ENCODE data around the gene RABL3.
"Not testable (repeated sequence)": the region's sequence is repeated elsewhere in the genome, so short reads cannot be mapped to it uniquely, and the experiment has no call there.

The RABL3 gene

DNA sequence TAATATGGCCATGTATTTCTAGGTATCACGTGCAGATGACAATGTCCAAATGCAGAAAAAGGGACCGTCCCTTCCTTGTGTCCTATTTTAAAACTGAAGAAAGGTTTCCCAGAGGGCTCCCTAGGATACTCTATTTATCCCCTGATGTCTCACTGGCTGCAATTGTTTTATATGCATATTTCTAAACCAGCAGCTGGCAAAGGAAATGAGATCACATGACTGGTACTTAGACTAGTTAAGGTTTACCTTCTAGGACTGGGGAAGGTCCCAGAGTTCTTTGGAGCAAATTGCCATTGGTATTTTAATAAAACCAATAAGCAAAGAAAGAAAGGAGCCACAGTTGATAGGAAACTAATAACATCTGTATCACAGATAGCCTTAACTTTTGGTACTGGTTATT, 29.8 kb upstream of the RABL3 start:
- no peak overlapping the region for H3K4me3 ChIP-seq
- H3K36me3 ChIP-seq (ENCODE audit: insufficient read depth, low read length): peaks cover 13% of the 10 kb centered on the region
- no peaks in the 10 kb centered on the region for H3K9me3 ChIP-seq (ENCODE audit: low read depth, low read length)
- no peak overlapping the region for H3K9ac ChIP-seq (ENCODE audit: insufficient read length)
- DNase-seq (ENCODE audit: low read depth, low spot score): no peak
- no peak for TF ChIP-seq POLR2AphosphoS5 (IDR thresholded peaks at IDR 0.05; ENCODE audit: borderline replicate concordance, low read depth, low read length)
- TF ChIP-seq FOXP2 (optimal IDR thresholded peaks at IDR 0.05; ENCODE audit: control extremely low read depth, extremely low read length, insufficient read depth): no peak
- no peak for TF ChIP-seq EZH2 (IDR thresholded peaks at IDR 0.05)
- H3K27ac ChIP-seq: no peak overlapping the region

DNA sequence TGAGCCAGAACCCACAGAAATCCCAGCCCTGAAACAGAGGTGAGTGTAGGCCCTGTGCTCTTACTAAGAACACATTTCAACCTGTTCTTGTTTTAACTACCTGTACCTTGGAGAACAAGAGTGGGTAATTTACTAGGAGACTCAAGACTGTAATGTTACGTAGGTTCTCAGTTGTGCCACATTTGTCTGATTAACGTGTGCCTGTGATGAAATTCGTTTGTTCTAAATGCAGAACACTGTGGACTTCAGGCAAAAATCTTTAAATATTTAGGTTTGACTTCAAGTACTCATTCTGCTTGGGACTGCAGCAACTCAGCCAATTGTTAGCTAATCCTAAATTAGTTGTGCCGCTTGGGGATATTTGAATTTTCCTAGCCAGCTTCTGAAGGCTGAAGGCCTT, 28.6 kb upstream of the RABL3 start:
- Histone ChIP-seq H3K27ac (no peak overlapping the region), H3K9me3 (ENCODE audit: low read depth, low read length) (no peaks in the 10 kb centered on the region), H3K36me3 (ENCODE audit: insufficient read depth, low read length) (peaks cover 4% of the 10 kb centered on the region), H3K4me3 (no peak overlapping the region), H3K9ac (ENCODE audit: insufficient read length) (no peak overlapping the region)
- no peak for TF ChIP-seq POLR2AphosphoS5 (IDR thresholded peaks at IDR 0.05; ENCODE audit: borderline replicate concordance, low read depth, low read length)
- TF ChIP-seq EZH2 (IDR thresholded peaks at IDR 0.05): no peak
- TF ChIP-seq FOXP2 (optimal IDR thresholded peaks at IDR 0.05; ENCODE audit: control extremely low read depth, extremely low read length, insufficient read depth): no peak
- no peak for DNase-seq (ENCODE audit: low read depth, low spot score)

DNA sequence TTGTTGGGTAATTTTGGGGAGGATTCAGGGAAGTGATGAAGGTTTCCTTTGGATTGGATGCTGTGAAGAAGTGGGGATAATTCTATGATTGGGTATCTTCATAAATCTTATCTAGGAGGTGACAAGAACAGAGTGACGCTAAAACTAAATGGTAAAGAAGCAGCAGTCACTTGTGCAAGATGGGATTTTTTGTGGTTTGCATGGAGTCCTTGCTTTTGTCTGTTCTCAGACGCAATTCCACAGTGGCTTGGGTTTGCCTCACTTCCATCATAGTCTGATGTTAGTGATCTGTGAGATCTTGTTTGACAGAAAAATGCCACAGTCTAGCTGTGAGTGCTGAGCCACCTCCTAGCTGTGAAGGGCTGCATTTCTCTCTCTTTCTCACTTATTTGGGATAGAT, 27.1 kb upstream of the RABL3 start:
- no peaks in the 10 kb centered on the region for H3K9me3 ChIP-seq (ENCODE audit: low read depth, low read length)
- peaks cover 4% of the 10 kb centered on the region for H3K36me3 ChIP-seq (ENCODE audit: insufficient read depth, low read length)
- TF ChIP-seq EZH2 (IDR thresholded peaks at IDR 0.05) (no peak), POLR2AphosphoS5 (IDR thresholded peaks at IDR 0.05; ENCODE audit: borderline replicate concordance, low read depth, low read length) (no peak), FOXP2 (optimal IDR thresholded peaks at IDR 0.05; ENCODE audit: control extremely low read depth, extremely low read length, insufficient read depth) (no peak)
- no peak overlapping the region for H3K9ac ChIP-seq (ENCODE audit: insufficient read length)
- H3K27ac ChIP-seq: no peak overlapping the region
- no peak for DNase-seq (ENCODE audit: low read depth, low spot score)
- no peak overlapping the region for H3K4me3 ChIP-seq

DNA sequence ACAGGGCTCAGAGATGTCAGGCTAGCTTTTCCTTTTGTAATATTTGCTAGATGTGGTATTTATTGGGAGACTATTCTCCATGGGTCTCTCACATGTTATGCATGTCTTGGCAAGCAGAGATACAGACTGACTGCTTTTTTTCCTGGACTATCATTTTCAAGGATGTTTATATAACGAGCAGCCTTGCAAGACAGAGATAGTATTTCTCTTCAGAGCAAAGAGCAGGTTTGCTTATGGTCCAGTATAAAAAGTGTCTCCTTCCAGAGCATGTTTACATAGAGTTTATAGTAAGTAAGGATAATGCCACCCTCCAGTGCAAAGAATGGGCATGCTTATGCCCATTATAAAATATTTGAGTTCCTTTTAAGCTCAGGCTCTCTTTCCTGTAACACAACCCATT, 24.8 kb upstream of the RABL3 start:
- Histone ChIP-seq H3K27ac (no peak overlapping the region), H3K4me3 (no peak overlapping the region), H3K36me3 (ENCODE audit: insufficient read depth, low read length) (no peaks in the 10 kb centered on the region; the same call in none of the 2 replicates), H3K9ac (ENCODE audit: insufficient read length) (no peak overlapping the region), H3K9me3 (ENCODE audit: low read depth, low read length) (no peaks in the 10 kb centered on the region)
- no peak for DNase-seq (ENCODE audit: low read depth, low spot score)
- no peak for TF ChIP-seq FOXP2 (optimal IDR thresholded peaks at IDR 0.05; ENCODE audit: control extremely low read depth, extremely low read length, insufficient read depth)
- no peak for TF ChIP-seq POLR2AphosphoS5 (IDR thresholded peaks at IDR 0.05; ENCODE audit: borderline replicate concordance, low read depth, low read length)
- no peak for TF ChIP-seq EZH2 (IDR thresholded peaks at IDR 0.05)

- no peaks in the 10 kb centered on the region; the same call in 1 of the 2 replicates for H3K36me3 ChIP-seq (ENCODE audit: insufficient read depth, low read length)
- TF ChIP-seq POLR2AphosphoS5 (IDR thresholded peaks at IDR 0.05; ENCODE audit: borderline replicate concordance, low read depth, low read length): no peak
- TF ChIP-seq EZH2 (IDR thresholded peaks at IDR 0.05): no peak
- no peak for TF ChIP-seq FOXP2 (optimal IDR thresholded peaks at IDR 0.05; ENCODE audit: control extremely low read depth, extremely low read length, insufficient read depth)
- no peaks in the 10 kb centered on the region for H3K9me3 ChIP-seq (ENCODE audit: low read depth, low read length)
- DNase-seq (ENCODE audit: low read depth, low spot score): no peak
- H3K9ac ChIP-seq (ENCODE audit: insufficient read length): no peak overlapping the region
- no peak overlapping the region for H3K4me3 ChIP-seq
- no peak overlapping the region for H3K27ac ChIP-seq
Measured at GRCh38 chr3:120766576-120766975, 24.3 kb upstream of the RABL3 start.

DNA sequence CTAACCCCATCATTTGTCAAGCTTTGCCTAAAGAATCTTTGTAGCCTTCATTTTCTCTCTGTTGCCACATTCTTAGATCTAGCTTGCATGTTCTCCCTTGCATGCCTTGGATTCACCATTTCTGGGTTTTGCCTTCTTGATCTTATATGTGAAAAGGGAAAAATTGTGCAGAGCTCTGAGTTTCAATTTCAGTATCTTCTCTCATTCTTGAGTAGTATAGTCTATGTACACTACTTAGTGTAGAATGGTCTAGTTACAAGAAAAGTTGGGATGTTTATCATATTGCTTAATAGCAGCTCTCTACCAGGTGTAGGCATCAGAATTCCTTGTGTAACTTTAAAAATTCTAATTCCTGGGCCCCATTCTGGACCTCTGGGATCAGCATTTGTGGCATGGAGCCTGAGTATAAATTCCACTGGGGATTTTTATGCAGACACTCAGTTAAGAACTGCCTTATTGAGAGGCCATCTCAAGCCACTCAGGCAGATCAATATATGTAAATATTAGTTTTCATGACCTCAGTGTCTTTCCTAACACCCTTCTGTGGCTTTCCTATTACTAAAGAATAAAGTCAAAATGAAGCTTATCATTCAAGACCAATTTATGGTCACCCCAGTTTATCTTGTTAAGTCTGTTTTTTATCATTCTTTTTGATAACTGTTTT, 23.6 kb upstream of the RABL3 start:
- DNase-seq (ENCODE audit: low read depth, low spot score): no peak
- Histone ChIP-seq H3K4me3 (no peak overlapping the region), H3K9ac (ENCODE audit: insufficient read length) (no peak overlapping the region), H3K9me3 (ENCODE audit: low read depth, low read length) (no peaks in the 10 kb centered on the region), H3K27ac (no peak overlapping the region), H3K36me3 (ENCODE audit: insufficient read depth, low read length) (no peaks in the 10 kb centered on the region; the same call in 1 of the 2 replicates)
- TF ChIP-seq EZH2 (IDR thresholded peaks at IDR 0.05) (no peak), FOXP2 (optimal IDR thresholded peaks at IDR 0.05; ENCODE audit: control extremely low read depth, extremely low read length, insufficient read depth) (no peak), POLR2AphosphoS5 (IDR thresholded peaks at IDR 0.05; ENCODE audit: borderline replicate concordance, low read depth, low read length) (no peak)

DNA sequence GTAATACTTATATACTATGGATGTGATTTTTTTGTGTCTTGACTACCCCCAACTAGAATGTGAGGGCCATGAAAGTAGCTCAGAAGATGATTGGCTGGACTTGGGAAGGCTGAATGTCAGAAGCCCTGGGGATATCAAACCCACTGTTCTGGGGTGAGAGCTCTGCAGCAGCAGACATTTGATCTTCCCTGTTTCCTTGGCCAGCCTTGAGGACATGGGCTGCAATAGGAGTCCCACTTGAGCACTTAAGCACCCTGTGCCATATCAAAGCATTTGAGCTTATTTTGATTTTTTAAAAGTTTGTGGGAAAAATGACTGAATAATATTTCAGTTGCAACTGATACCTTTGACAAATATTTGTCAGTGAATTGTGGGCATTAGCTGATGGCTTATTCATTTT, 21.9 kb upstream of the RABL3 start:
- Histone ChIP-seq H3K36me3 (ENCODE audit: insufficient read depth, low read length) (no peaks in the 10 kb centered on the region), H3K27ac (no peak overlapping the region), H3K9ac (ENCODE audit: insufficient read length) (no peak overlapping the region), H3K4me3 (no peak overlapping the region), H3K9me3 (ENCODE audit: low read depth, low read length) (no peaks in the 10 kb centered on the region)
- DNase-seq (ENCODE audit: low read depth, low spot score): no peak
- no peak for TF ChIP-seq EZH2 (IDR thresholded peaks at IDR 0.05)

DNA sequence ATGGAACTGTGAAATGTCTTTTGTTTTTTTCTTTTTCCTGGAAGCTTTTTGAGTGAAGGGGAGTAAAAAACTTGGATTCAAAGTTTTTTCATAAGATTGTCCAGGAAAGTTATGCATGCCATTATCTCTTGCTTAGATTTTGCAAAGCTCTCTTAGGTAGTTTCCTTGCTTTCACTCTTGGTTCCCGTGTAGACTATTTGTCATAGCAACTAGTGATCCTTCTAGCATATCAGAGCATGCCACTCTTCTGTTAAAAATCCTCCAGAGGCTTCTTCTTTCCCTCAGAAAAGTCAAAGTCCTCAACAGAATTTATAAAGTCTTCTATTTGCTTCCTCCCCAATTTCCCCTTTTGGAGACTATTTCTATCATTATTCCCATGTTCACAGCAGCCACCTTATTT, 21.3 kb upstream of the RABL3 start:
- Histone ChIP-seq H3K36me3 (ENCODE audit: insufficient read depth, low read length) (no peaks in the 10 kb centered on the region), H3K4me3 (no peak overlapping the region), H3K27ac (peak overlapping the region; percentile 22; the same call in 1 of the 2 replicates), H3K9me3 (ENCODE audit: low read depth, low read length) (no peaks in the 10 kb centered on the region), H3K9ac (ENCODE audit: insufficient read length) (no peak overlapping the region)
- TF ChIP-seq POLR2AphosphoS5 (IDR thresholded peaks at IDR 0.05; ENCODE audit: borderline replicate concordance, low read depth, low read length): no peak
- TF ChIP-seq EZH2 (IDR thresholded peaks at IDR 0.05): no peak
- TF ChIP-seq FOXP2 (optimal IDR thresholded peaks at IDR 0.05; ENCODE audit: control extremely low read depth, extremely low read length, insufficient read depth): no peak
- DNase-seq (ENCODE audit: low read depth, low spot score): no peak

DNA sequence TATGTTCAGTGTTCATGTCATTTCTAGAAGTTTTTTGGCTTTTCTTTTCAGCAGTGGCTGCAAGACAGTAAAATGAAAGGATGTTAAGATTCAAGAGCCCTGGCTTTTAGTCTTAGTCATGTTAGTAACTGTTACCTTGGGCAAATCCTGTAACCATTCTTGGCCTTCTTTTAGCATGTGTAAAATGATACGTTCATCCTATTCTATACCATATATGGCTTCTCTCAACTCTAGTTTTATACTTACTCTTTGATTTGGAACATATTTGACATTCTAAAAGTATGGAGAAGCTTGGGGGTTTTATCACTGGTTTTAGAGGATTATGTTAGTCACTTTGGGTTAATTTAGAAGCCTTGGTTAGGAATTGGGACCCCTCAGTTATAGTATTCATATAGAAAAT, 20.3 kb upstream of the RABL3 start:
- H3K27ac ChIP-seq: no peak overlapping the region
- TF ChIP-seq FOXP2 (optimal IDR thresholded peaks at IDR 0.05; ENCODE audit: control extremely low read depth, extremely low read length, insufficient read depth) (no peak), EZH2 (IDR thresholded peaks at IDR 0.05) (no peak), POLR2AphosphoS5 (IDR thresholded peaks at IDR 0.05; ENCODE audit: borderline replicate concordance, low read depth, low read length) (no peak)
- no peaks in the 10 kb centered on the region for H3K9me3 ChIP-seq (ENCODE audit: low read depth, low read length)
- no peaks in the 10 kb centered on the region for H3K36me3 ChIP-seq (ENCODE audit: insufficient read depth, low read length)
- no peak for DNase-seq (ENCODE audit: low read depth, low spot score)
- H3K4me3 ChIP-seq: no peak overlapping the region
- H3K9ac ChIP-seq (ENCODE audit: insufficient read length): no peak overlapping the region

DNA sequence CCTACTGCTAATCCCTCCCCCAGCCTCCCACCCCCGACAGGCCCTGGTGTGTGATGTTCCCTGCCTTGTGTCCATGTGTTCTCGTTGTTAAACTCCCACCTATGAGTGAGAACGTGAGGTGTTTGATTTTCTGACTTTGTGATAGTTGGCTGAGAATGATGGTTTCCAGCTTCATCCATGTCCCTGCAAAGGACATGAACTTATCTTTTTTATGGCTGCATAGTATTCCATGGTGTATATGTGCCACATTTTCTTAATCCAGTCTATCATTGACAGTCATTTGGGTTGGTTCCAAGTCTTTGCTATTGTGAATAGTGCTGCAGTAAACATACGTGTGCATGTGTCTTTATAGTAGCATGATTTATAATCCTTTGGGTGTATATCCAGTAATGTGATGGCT, 16.2 kb upstream of the RABL3 start:
- not testable (repeated sequence) for DNase-seq (ENCODE audit: low read depth, low spot score); H3K4me3 ChIP-seq; H3K27ac ChIP-seq; H3K36me3 ChIP-seq (ENCODE audit: insufficient read depth, low read length); H3K9me3 ChIP-seq (ENCODE audit: low read depth, low read length); H3K9ac ChIP-seq (ENCODE audit: insufficient read length)
